SK-N-SH (cell line): ENCODE data around the gene ZNF521. TPM values are rescaled to one million over a fixed set of nuclear protein-coding genes. Genes with fewer than 3 reads are reported as not detected.
A peak's percentile ranks its signal among the peaks of the same experiment; 100 is the strongest.

Source experiments
- CTCF ChIA-PET: fragments of 300-600, 350-600 bp; formaldehyde crosslinking; extraction: SDS; loops from one replicate; lab custom pipeline; 2021; lab: Yijun Ruan, JAX
- POLR2A ChIA-PET: fragments of 350-600 bp; sonication (Branson Sonifier 250); formaldehyde crosslinking; extraction: SDS; loops from one replicate; lab custom pipeline; 2020; ENCODE audit warnings: antibody characterized with exemption, inconsistent platforms; lab: Yijun Ruan, JAX
- DNase-seq: peaks from one replicate; pipeline ENCODE4 v3.0.0; 2012
- H2AFZ ChIP-seq: fragments of 200-600 bp; sonication (generic); 2 replicates; pipeline ENCODE4 v1.8.1; 2016; ENCODE audit warnings: antibody characterized with exemption, mild to moderate bottlenecking, low read depth
- H3F3A ChIP-seq: fragments of 200-600 bp; sonication (generic); replicated peaks from 2 replicates; pipeline ENCODE3; 2016; ENCODE audit warnings: antibody characterized with exemption, mild to moderate bottlenecking; ENCODE audit not compliant: insufficient read depth
- H3K27ac ChIP-seq, 2 experiments: fragments of 200-500 bp in 1 of 2; fragments of 200-600 bp in 1 of 2; sonication (Bioruptor generic) in 1 of 2; sonication (generic), shearing (Covaris generic) in 1 of 2; 2 replicates each; pipeline versions ENCODE4 v1.5.1 to v1.6.1; 2014 to 2016; ENCODE audit warnings: low read depth in 2 of 2, inconsistent platforms in 1 of 2, low read length in 1 of 2, mild to moderate bottlenecking in 1 of 2, mixed read lengths in 1 of 2
- H3K27me3 ChIP-seq: fragments of 200-600 bp; sonication (generic), shearing (Covaris generic); 2 replicates; pipeline ENCODE4 v1.6.1; 2016; ENCODE audit warnings: mixed run types; ENCODE audit not compliant: insufficient read depth
- H3K36me3 ChIP-seq, 2 experiments: fragments of 200-500 bp in 1 of 2; fragments of 200-600 bp in 1 of 2; sonication (Bioruptor generic) in 1 of 2; sonication (generic) in 1 of 2; replicated peaks in 1 of 2; 2 replicates each; pipeline versions ENCODE3 to v1.5.1; 2014 to 2016; ENCODE audit warnings: low read length in 1 of 2, mild to moderate bottlenecking in 1 of 2; ENCODE audit not compliant: insufficient read depth in 2 of 2, control insufficient read depth in 1 of 2
- H3K4me1 ChIP-seq, 2 experiments: fragments of 200-500 bp in 1 of 2; fragments of 200-600 bp in 1 of 2; sonication (Bioruptor generic) in 1 of 2; sonication (generic), shearing (Covaris generic) in 1 of 2; 2 replicates each; pipeline versions ENCODE4 v1.5.1 to v1.6.1; 2014 to 2016; ENCODE audit warnings: low read depth in 1 of 2, low read length in 1 of 2, mixed run types in 1 of 2; ENCODE audit not compliant: insufficient read depth in 2 of 2, control insufficient read depth in 1 of 2
- H3K4me2 ChIP-seq: fragments of 200-600 bp; sonication (generic), shearing (Covaris generic); 2 replicates; pipeline ENCODE4 v1.6.1; 2017; ENCODE audit warnings: mixed run types
- H3K4me3 ChIP-seq, 2 experiments: fragments of 200-500 bp in 1 of 2; fragments of 200-600 bp in 1 of 2; sonication (Bioruptor generic) in 1 of 2; sonication (generic), shearing (Covaris generic) in 1 of 2; 2 replicates each; pipeline versions ENCODE4 v1.5.1 to v1.8.1; 2014 to 2016; ENCODE audit warnings: low read depth in 2 of 2, inconsistent platforms in 1 of 2, low read length in 1 of 2, mild to moderate bottlenecking in 1 of 2, mixed read lengths in 1 of 2, moderate library complexity in 1 of 2
- H3K79me2 ChIP-seq: fragments of 200-600 bp; sonication (generic); 2 replicates; pipeline ENCODE4 v1.8.1; 2017; ENCODE audit warnings: mild to moderate bottlenecking; ENCODE audit not compliant: insufficient read depth
- H3K9ac ChIP-seq: fragments of 200-600 bp; sonication (generic); 2 replicates; pipeline ENCODE4 v1.6.1; 2017; ENCODE audit warnings: mixed run types
- H3K9me2 ChIP-seq: fragments of 200-600 bp; sonication (generic); 2 replicates; pipeline ENCODE4 v1.6.1; 2017; ENCODE audit warnings: mixed run types
- H3K9me3 ChIP-seq: fragments of 200-600 bp; sonication (generic); 2 replicates; pipeline ENCODE4 v1.6.1; 2017; ENCODE audit warnings: mixed run types, mild to moderate bottlenecking, moderate library complexity
- H4K20me1 ChIP-seq: fragments of 200-600 bp; sonication (generic); 2 replicates; pipeline ENCODE4 v1.6.1; 2017; ENCODE audit warnings: mild to moderate bottlenecking, mixed run types; ENCODE audit not compliant: insufficient read depth
- CHD2 ChIP-seq: fragments of 150-350 bp; IDR thresholded peaks from 2 replicates; pipeline ENCODE4 v1.6.1; 2018; ENCODE audit warnings: low read length; ENCODE audit not compliant: partially characterized antibody
- ELF1 ChIP-seq: IDR thresholded peaks from 2 replicates; pipeline ENCODE4 v1.4.0; 2012
- EP300 ChIP-seq, 2 experiments: IDR thresholded peaks; 2 replicates each; pipeline versions ENCODE4 v1.4.0 to v1.6.1; 2012; ENCODE audit warnings: borderline replicate concordance in 1 of 2, low read depth in 1 of 2, low read length in 1 of 2
- FOSL2 ChIP-seq: IDR thresholded peaks from 2 replicates; pipeline ENCODE4 v1.4.0; 2012; ENCODE audit warnings: low read depth, mild to moderate bottlenecking, moderate library complexity, borderline replicate concordance
- FOXJ3 ChIP-seq: sonication (generic); formaldehyde crosslinking; IDR thresholded peaks from 2 replicates; pipeline ENCODE4 v1.5.1; 2020; ENCODE audit warnings: mild to moderate bottlenecking, missing genetic modification reagents
- GABPA ChIP-seq: IDR thresholded peaks from 2 replicates; pipeline ENCODE4 v1.4.0; 2012; ENCODE audit warnings: low read depth, mild to moderate bottlenecking
- GATA2 ChIP-seq: sonication (generic); formaldehyde crosslinking; IDR thresholded peaks from 2 replicates; pipeline ENCODE4 v1.5.0; 2020; ENCODE audit warnings: mild to moderate bottlenecking, missing genetic modification reagents
- JUND ChIP-seq: IDR thresholded peaks from 2 replicates; pipeline ENCODE4 v1.4.0; 2012
- MEF2A ChIP-seq: IDR thresholded peaks from 2 replicates; pipeline ENCODE4 v1.4.0; 2012; ENCODE audit warnings: low read depth, borderline replicate concordance
- NFIC ChIP-seq: IDR thresholded peaks from 2 replicates; pipeline ENCODE4 v1.4.0; 2012; ENCODE audit warnings: borderline replicate concordance
- NRF1 ChIP-seq: IDR thresholded peaks from 2 replicates; pipeline ENCODE4 v1.6.1; 2012; ENCODE audit warnings: low read depth, mild to moderate bottlenecking, low read length
- POLR2AphosphoS5 ChIP-seq: IDR thresholded peaks from 2 replicates; pipeline ENCODE4 v1.6.1; 2012; ENCODE audit warnings: low read depth, low read length
- RAD21 ChIP-seq: IDR thresholded peaks from 2 replicates; pipeline ENCODE4 v1.6.1; 2012; ENCODE audit warnings: mild to moderate bottlenecking, low read length
- RCOR1 ChIP-seq: fragments of 150-350 bp; IDR thresholded peaks from 2 replicates; pipeline ENCODE4 v1.6.1; 2017; ENCODE audit warnings: antibody characterized with exemption, low read length
- RXRA ChIP-seq: IDR thresholded peaks from 2 replicates; pipeline ENCODE4 v1.4.0; 2012; ENCODE audit warnings: low read depth, mild to moderate bottlenecking, borderline replicate concordance
- SIN3A ChIP-seq: IDR thresholded peaks from 2 replicates; pipeline ENCODE4 v1.6.1; 2012; ENCODE audit warnings: low read depth, mild to moderate bottlenecking, low read length, moderate library complexity, borderline replicate concordance
- TAF1 ChIP-seq: IDR thresholded peaks from 2 replicates; pipeline ENCODE4 v1.6.1; 2012; ENCODE audit warnings: low read depth, mild to moderate bottlenecking, low read length, moderate library complexity, borderline replicate concordance
- TCF12 ChIP-seq: IDR thresholded peaks from 2 replicates; pipeline ENCODE4 v1.4.0; 2012
- TEAD4 ChIP-seq: IDR thresholded peaks from 2 replicates; pipeline ENCODE4 v1.4.0; 2012; ENCODE audit warnings: mild to moderate bottlenecking, borderline replicate concordance; ENCODE audit not compliant: insufficient read depth
- YY1 ChIP-seq: IDR thresholded peaks from 2 replicates; pipeline ENCODE4 v1.4.0; 2012; ENCODE audit warnings: low read depth, mild to moderate bottlenecking
- WGBS: methylation state at CpG from one replicate; pipeline ENCODE4 v1.1.6; 2017; ENCODE audit warnings: low lambda C conversion rate; 5-methylcytosine and 5-hydroxymethylcytosine counted together
- polyA plus RNA-seq, 3 experiments: library from polyadenylated mRNA; depleted of rRNA; stranded (reverse); fragments of >200 nt; gene quantifications; 2 replicates each; pipeline ENCODE4 v1.2.3, GENCODE V29; 2012
- TF ChIP-seq, protein P1 (sequence below): fragments of 200-600 bp; sonication (generic); IDR thresholded peaks from 2 replicates; pipeline ENCODE4 v1.6.1; 2017; ENCODE audit warnings: antibody characterized with exemption, mild to moderate bottlenecking, moderate library complexity
- TF ChIP-seq, protein P2 (sequence below): IDR thresholded peaks from 2 replicates; pipeline ENCODE4 v1.4.0; 2012; ENCODE audit warnings: low read depth
- TF ChIP-seq, protein P3 (sequence below): IDR thresholded peaks from 2 replicates; pipeline ENCODE4 v1.4.0; 2012; ENCODE audit warnings: low read depth, borderline replicate concordance
- TF ChIP-seq, protein P4 (sequence below): IDR thresholded peaks from 2 replicates; pipeline ENCODE4 v1.4.0; 2012; ENCODE audit warnings: low read depth, borderline replicate concordance
- TF ChIP-seq, protein P5 (sequence below): IDR thresholded peaks from 2 replicates; pipeline ENCODE4; 2012
- TF ChIP-seq, protein P6 (sequence below): IDR thresholded peaks from 2 replicates; pipeline ENCODE4 v1.6.1; 2012; ENCODE audit warnings: mild to moderate bottlenecking, low read depth, low read length, moderate library complexity

The ZNF521 gene
- polyA plus RNA-seq, 1 of the 3 experiments (the other 2 are of a cell fraction) = 14.1 TPM

DNA sequence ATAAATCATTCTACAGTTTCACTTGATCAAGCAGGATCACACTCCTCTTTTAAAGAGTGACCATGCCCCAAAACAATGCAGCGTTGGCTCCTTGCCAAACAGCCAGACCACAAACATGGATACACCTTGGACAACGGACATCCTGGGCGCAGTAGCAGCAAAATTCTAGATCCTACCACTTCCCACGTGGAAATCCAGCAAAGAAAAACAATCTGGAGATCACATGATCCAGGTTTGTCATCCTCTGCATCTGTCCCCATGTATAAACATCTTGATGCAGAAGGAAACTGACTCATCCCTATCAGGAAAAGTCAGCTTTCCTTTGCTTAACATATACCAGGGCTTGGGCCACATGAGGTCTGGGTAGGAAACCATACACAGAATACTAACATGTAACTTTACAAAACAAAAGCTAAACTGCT lies 53.1 kb downstream of the ZNF521 start:
- DNase-seq = no peak
- no peaks in the 10 kb centered on the region for H4K20me1 ChIP-seq
- no peak overlapping the region for H3K9ac ChIP-seq
- peak overlapping the region; percentile 45 for H3K4me2 ChIP-seq
- peaks cover 0 to 3% of the 10 kb centered on the region in 2 experiments; a peak in 2 of 4 replicates for H3K4me1 ChIP-seq
- no peak overlapping the region for H2AFZ ChIP-seq
- peaks cover 0 to 3% of the 10 kb centered on the region in 2 experiments for H3K36me3 ChIP-seq
- ChIA-PET CTCF (interaction anchor here (0.6 kb wide), 1 partner anchor 61 kb away, joined by 3 read pairs; no protein-coding TSS in a partner anchor), POLR2A (no interaction called here)
- TF ChIP-seq TAF1 (no peak), GATA2 (CRISPR knock-in tag) (no peak), NFIC (peak; percentile 93), ELF1 (no peak), RCOR1 (no peak), TEAD4 (no peak), YY1 (no peak), CHD2 (no peak), SIN3A (peak; percentile 82), JUND (peak; percentile 85), RAD21 (no peak), FOSL2 (peak; percentile 91), EP300 (IDR thresholded peaks at IDR 0.05; ENCODE audit: borderline replicate concordance in 1 of 2, low read depth in 1 of 2, low read length in 1 of 2) (peak in 1 of 2 experiments; percentile 73; a peak in 2 of 4 replicates), POLR2AphosphoS5 (peak; percentile 74; the same call in 1 of the 2 replicates), TCF12 (peak; percentile 98), MEF2A (peak; percentile 60; the same call in 1 of the 2 replicates), FOXJ3 (CRISPR knock-in tag) (no peak), GABPA (peak; percentile 23; the same call in 1 of the 2 replicates), NRF1 (no peak), RXRA (no peak)
- TF ChIP-seq, protein P1, sequence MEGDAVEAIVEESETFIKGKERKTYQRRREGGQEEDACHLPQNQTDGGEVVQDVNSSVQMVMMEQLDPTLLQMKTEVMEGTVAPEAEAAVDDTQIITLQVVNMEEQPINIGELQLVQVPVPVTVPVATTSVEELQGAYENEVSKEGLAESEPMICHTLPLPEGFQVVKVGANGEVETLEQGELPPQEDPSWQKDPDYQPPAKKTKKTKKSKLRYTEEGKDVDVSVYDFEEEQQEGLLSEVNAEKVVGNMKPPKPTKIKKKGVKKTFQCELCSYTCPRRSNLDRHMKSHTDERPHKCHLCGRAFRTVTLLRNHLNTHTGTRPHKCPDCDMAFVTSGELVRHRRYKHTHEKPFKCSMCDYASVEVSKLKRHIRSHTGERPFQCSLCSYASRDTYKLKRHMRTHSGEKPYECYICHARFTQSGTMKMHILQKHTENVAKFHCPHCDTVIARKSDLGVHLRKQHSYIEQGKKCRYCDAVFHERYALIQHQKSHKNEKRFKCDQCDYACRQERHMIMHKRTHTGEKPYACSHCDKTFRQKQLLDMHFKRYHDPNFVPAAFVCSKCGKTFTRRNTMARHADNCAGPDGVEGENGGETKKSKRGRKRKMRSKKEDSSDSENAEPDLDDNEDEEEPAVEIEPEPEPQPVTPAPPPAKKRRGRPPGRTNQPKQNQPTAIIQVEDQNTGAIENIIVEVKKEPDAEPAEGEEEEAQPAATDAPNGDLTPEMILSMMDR = no peak
- TF ChIP-seq, protein P2, sequence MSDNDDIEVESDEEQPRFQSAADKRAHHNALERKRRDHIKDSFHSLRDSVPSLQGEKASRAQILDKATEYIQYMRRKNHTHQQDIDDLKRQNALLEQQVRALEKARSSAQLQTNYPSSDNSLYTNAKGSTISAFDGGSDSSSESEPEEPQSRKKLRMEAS = peak; percentile 95
- TF ChIP-seq, protein P3, sequence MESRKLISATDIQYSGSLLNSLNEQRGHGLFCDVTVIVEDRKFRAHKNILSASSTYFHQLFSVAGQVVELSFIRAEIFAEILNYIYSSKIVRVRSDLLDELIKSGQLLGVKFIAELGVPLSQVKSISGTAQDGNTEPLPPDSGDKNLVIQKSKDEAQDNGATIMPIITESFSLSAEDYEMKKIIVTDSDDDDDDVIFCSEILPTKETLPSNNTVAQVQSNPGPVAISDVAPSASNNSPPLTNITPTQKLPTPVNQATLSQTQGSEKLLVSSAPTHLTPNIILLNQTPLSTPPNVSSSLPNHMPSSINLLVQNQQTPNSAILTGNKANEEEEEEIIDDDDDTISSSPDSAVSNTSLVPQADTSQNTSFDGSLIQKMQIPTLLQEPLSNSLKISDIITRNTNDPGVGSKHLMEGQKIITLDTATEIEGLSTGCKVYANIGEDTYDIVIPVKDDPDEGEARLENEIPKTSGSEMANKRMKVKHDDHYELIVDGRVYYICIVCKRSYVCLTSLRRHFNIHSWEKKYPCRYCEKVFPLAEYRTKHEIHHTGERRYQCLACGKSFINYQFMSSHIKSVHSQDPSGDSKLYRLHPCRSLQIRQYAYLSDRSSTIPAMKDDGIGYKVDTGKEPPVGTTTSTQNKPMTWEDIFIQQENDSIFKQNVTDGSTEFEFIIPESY = no peak
- TF ChIP-seq, protein P4, sequence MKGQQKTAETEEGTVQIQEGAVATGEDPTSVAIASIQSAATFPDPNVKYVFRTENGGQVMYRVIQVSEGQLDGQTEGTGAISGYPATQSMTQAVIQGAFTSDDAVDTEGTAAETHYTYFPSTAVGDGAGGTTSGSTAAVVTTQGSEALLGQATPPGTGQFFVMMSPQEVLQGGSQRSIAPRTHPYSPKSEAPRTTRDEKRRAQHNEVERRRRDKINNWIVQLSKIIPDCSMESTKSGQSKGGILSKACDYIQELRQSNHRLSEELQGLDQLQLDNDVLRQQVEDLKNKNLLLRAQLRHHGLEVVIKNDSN = peak; percentile 87
- TF ChIP-seq, protein P5, sequence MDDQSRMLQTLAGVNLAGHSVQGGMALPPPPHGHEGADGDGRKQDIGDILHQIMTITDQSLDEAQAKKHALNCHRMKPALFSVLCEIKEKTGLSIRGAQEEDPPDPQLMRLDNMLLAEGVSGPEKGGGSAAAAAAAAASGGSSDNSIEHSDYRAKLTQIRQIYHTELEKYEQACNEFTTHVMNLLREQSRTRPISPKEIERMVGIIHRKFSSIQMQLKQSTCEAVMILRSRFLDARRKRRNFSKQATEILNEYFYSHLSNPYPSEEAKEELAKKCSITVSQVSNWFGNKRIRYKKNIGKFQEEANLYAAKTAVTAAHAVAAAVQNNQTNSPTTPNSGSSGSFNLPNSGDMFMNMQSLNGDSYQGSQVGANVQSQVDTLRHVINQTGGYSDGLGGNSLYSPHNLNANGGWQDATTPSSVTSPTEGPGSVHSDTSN = peak; percentile 87
- TF ChIP-seq, protein P6, sequence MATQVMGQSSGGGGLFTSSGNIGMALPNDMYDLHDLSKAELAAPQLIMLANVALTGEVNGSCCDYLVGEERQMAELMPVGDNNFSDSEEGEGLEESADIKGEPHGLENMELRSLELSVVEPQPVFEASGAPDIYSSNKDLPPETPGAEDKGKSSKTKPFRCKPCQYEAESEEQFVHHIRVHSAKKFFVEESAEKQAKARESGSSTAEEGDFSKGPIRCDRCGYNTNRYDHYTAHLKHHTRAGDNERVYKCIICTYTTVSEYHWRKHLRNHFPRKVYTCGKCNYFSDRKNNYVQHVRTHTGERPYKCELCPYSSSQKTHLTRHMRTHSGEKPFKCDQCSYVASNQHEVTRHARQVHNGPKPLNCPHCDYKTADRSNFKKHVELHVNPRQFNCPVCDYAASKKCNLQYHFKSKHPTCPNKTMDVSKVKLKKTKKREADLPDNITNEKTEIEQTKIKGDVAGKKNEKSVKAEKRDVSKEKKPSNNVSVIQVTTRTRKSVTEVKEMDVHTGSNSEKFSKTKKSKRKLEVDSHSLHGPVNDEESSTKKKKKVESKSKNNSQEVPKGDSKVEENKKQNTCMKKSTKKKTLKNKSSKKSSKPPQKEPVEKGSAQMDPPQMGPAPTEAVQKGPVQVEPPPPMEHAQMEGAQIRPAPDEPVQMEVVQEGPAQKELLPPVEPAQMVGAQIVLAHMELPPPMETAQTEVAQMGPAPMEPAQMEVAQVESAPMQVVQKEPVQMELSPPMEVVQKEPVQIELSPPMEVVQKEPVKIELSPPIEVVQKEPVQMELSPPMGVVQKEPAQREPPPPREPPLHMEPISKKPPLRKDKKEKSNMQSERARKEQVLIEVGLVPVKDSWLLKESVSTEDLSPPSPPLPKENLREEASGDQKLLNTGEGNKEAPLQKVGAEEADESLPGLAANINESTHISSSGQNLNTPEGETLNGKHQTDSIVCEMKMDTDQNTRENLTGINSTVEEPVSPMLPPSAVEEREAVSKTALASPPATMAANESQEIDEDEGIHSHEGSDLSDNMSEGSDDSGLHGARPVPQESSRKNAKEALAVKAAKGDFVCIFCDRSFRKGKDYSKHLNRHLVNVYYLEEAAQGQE = peak; percentile 33; the same call in 1 of the 2 replicates
- WGBS = 6% methylated on average over 4 of the region's 4 CpGs
- H3F3A ChIP-seq = peaks cover 6% of the 10 kb centered on the region
- no peaks in the 10 kb centered on the region for H3K9me3 ChIP-seq
- no peaks in the 10 kb centered on the region for H3K9me2 ChIP-seq
- peak overlapping the region; percentile 71 to 83; a peak in 3 of 4 replicates for H3K27ac ChIP-seq
- H3K27me3 ChIP-seq = no peaks in the 10 kb centered on the region
- H3K79me2 ChIP-seq = no peaks in the 10 kb centered on the region
- H3K4me3 ChIP-seq = no peak overlapping the region
